ENCODE data around the gene GP1BB.

Gene GP1BB

GRCh38 chr22:19769393-19769715, 46.0 kb downstream of the GP1BB start:
- no peak for TF ChIP-seq CTCF (IDR thresholded peaks at IDR 0.05; ENCODE audit: insufficient read depth, missing control alignments)
- no peak for FAIRE-seq
- DNase-seq (ENCODE audit: insufficient read length, low spot score) = no peak

- FAIRE-seq (no peak), DNase-seq (ENCODE audit: insufficient read length, low spot score) (no peak)
- TF ChIP-seq CTCF (IDR thresholded peaks at IDR 0.05; ENCODE audit: insufficient read depth, missing control alignments) = no peak
Observed at GRCh38 chr22:19770349-19771220, 47.2 kb downstream of the GP1BB start.

GRCh38 chr22:19772422-19772672, 49.0 kb downstream of the GP1BB start:
- FAIRE-seq (no peak), DNase-seq (ENCODE audit: insufficient read length, low spot score) (no peak)
- TF ChIP-seq CTCF (IDR thresholded peaks at IDR 0.05; ENCODE audit: insufficient read depth, missing control alignments) = no peak

- FAIRE-seq = no peak
- DNase-seq (ENCODE audit: insufficient read length, low spot score) = no peak
- no peak for TF ChIP-seq CTCF (IDR thresholded peaks at IDR 0.05; ENCODE audit: insufficient read depth, missing control alignments)
Observed at GRCh38 chr22:19772673-19773469, 49.5 kb downstream of the GP1BB start.

GRCh38 chr22:19773470-19774040, 50.2 kb downstream of the GP1BB start:
- FAIRE-seq (no peak), DNase-seq (ENCODE audit: insufficient read length, low spot score) (no peak)
- TF ChIP-seq CTCF (IDR thresholded peaks at IDR 0.05; ENCODE audit: insufficient read depth, missing control alignments) = no peak

All from D721Med (cell line).